Mammary epithelial cell (primary cell): ENCODE measurements around the gene PRR19.

Experiments
- EZH2 ChIP-seq: IDR thresholded peaks from 2 replicates; pipeline ENCODE4 v1.6.1; 2012; ENCODE audit warnings: low read length, inconsistent platforms, borderline replicate concordance
- TF ChIP-seq, protein P1 (sequence below), 2 donors: IDR thresholded peaks in 1 of 2; conservative IDR thresholded peaks in 1 of 2; 2 replicates each; pipeline ENCODE4 v1.5.1; 2011 to 2012; ENCODE audit warnings: inconsistent platforms in 2 of 2, low read length in 2 of 2, mild to moderate bottlenecking in 2 of 2, control low read depth in 1 of 2, low read depth in 1 of 2; ENCODE audit not compliant: insufficient read depth in 1 of 2; ENCODE audit errors: extremely low read depth in 1 of 2

DNA sequence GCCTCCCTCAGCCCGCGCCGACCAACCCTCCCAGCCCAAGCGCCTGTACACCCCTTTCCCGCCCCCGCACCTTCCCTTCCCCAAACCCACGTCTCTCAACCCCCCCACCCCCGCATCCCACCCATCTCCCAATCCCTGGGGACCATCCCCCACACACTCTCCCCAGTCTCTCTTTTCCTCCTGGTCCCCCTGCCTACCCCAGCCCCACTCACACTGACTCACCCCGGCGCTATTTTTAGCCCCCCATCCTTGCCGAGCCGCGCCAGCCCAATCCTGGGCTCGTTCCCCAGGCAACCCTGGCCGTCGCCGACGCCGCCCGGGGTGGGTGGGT lies 21.2 kb upstream of the PRR19 start:
- TF ChIP-seq, protein P1, sequence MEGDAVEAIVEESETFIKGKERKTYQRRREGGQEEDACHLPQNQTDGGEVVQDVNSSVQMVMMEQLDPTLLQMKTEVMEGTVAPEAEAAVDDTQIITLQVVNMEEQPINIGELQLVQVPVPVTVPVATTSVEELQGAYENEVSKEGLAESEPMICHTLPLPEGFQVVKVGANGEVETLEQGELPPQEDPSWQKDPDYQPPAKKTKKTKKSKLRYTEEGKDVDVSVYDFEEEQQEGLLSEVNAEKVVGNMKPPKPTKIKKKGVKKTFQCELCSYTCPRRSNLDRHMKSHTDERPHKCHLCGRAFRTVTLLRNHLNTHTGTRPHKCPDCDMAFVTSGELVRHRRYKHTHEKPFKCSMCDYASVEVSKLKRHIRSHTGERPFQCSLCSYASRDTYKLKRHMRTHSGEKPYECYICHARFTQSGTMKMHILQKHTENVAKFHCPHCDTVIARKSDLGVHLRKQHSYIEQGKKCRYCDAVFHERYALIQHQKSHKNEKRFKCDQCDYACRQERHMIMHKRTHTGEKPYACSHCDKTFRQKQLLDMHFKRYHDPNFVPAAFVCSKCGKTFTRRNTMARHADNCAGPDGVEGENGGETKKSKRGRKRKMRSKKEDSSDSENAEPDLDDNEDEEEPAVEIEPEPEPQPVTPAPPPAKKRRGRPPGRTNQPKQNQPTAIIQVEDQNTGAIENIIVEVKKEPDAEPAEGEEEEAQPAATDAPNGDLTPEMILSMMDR (conservative IDR thresholded peaks at IDR 0.05 in 1 of 2, IDR thresholded peaks at IDR 0.05 in 1 of 2; ENCODE audit: extremely low read depth in 1 of 2, insufficient read depth in 1 of 2, low read depth in 1 of 2, low read length in 2 of 2), result no peak
- TF ChIP-seq EZH2, result no peak
